ENCODE data around the gene BOC.

BOC gene

DNA sequence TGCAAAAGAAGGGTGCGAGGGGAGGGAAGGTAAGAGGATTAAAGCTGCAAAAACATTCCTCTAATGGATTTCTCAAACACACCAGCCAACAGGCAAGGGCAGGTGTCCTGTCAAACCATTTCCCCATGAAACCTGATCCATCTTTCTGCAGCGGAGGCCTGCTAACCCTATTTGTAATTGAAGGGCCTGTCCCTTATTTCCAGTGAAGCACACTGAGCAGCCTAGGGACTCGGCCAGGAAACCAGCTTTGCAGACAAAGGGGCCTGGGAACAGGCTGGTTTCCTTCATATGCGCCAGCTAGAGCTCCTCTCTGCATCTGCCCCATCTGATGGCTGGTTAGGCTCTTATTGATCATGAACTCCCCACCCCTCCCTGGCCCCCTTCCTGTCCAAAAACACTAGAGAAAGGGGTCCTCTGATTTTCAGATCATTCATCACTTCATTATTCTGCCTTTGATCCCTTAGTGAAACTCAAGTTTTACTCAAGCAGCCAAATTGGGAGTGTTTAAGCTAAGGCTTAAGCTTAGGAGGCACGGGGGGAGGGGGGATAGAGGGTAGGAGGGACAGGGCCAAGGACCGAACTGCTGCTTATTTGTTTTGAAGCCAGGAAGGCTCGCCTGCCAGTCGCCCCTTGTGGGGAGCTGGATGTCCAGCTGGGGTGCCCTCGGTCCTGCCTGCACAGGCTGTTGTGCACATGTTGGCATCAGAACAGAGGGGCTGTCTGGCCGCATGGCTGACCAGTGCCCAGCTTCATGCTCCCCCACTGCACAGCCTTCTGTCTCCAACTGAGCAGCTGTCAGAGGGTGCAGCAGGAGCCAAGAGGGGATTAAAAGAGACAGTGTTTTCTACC, 53.1 kb downstream of the BOC start:
- H3K27ac ChIP-seq: no peak overlapping the region
- no peak for TF ChIP-seq ZFX (IDR thresholded peaks at IDR 0.05)
- TF ChIP-seq, protein P1, sequence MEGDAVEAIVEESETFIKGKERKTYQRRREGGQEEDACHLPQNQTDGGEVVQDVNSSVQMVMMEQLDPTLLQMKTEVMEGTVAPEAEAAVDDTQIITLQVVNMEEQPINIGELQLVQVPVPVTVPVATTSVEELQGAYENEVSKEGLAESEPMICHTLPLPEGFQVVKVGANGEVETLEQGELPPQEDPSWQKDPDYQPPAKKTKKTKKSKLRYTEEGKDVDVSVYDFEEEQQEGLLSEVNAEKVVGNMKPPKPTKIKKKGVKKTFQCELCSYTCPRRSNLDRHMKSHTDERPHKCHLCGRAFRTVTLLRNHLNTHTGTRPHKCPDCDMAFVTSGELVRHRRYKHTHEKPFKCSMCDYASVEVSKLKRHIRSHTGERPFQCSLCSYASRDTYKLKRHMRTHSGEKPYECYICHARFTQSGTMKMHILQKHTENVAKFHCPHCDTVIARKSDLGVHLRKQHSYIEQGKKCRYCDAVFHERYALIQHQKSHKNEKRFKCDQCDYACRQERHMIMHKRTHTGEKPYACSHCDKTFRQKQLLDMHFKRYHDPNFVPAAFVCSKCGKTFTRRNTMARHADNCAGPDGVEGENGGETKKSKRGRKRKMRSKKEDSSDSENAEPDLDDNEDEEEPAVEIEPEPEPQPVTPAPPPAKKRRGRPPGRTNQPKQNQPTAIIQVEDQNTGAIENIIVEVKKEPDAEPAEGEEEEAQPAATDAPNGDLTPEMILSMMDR (conservative IDR thresholded peaks at IDR 0.05): no peak

DNA sequence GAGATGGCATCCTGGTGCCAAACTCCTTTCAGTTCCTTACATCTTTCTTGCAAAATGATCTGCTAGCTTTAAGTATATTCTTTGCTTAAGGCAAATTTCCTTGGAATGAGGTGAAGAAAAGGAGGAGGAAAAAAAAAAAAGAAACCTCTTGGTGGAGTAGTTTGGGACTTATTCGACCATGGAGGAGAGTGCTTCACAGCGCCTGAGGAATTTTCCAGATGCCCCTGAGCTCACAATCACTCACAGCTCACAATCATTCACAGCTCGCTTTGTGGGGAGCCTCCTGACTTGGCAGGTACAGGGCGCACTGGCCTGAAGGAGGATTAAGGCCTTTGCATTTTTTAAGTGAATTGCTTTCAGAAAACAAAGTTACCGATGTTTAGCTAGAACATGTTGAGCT, 53.9 kb downstream of the BOC start:
- no peak overlapping the region for H3K27ac ChIP-seq
- TF ChIP-seq, protein P1 (conservative IDR thresholded peaks at IDR 0.05): no peak
- no peak for TF ChIP-seq ZFX (IDR thresholded peaks at IDR 0.05)

DNA sequence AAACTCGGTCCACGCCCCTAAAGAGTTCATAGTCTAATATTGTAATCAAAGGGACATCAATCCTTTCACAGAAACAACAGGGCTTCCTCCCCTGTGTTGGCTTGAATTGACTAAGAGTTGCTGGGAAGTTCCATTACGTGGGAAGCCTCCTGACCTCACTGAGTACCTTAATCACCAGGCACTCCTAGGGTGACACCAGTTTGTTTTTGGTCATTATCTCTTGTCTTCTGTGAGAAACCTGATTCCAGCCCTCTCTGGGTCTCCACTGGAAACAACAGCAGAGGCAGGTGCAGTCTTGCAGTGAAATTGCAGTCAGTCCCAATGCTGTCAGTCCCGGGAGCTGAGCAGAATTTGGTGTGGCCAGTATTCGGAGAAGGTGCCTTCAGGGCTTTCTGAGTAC, 55.4 kb downstream of the BOC start:
- no peak overlapping the region for H3K27ac ChIP-seq
- no peak for TF ChIP-seq ZFX (IDR thresholded peaks at IDR 0.05)
- TF ChIP-seq, protein P1 (conservative IDR thresholded peaks at IDR 0.05): no peak

DNA sequence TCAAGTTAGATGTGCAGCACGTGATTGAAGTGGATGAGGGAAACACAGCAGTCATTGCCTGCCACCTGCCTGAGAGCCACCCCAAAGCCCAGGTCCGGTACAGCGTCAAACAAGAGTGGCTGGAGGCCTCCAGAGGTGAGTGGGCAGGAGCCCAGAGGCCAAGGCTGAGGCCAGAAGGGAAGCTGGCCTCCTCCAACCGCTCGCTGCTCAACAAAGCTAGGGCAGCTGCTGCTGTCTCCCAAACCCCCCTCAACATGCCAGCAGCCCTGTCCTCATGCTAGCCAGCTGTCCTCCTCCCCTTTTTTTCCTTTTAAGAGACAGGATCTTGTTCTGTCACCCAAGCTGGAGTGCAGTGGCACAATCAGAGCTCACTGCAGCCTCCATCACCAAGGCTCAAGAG, 57.0 kb downstream of the BOC start:
- H3K27ac ChIP-seq: no peak overlapping the region
- TF ChIP-seq ZFX (IDR thresholded peaks at IDR 0.05): no peak
- TF ChIP-seq, protein P1 (conservative IDR thresholded peaks at IDR 0.05): no peak

DNA sequence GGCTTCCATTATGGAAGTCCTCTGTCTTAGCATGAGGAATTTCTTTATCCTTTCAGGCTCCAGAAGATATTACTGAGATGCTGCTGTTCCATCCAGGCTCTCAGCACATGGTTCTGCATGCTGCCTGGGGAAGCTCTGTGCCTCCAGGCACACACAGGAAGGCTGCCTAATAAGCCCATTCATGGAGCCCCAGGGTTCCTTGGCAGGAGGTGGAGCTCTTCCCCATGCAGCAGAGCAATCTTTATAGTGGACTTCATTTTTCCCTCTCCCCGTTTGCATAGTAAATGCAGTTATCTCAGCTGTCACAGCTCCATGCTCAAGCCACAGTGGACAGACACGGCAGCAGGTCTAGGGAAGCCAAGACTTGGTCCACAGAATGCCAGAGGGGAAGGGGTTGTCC, 57.6 kb downstream of the BOC start:
- H3K27ac ChIP-seq: no peak overlapping the region
- TF ChIP-seq, protein P1 (conservative IDR thresholded peaks at IDR 0.05): no peak
- TF ChIP-seq ZFX (IDR thresholded peaks at IDR 0.05): no peak

DNA sequence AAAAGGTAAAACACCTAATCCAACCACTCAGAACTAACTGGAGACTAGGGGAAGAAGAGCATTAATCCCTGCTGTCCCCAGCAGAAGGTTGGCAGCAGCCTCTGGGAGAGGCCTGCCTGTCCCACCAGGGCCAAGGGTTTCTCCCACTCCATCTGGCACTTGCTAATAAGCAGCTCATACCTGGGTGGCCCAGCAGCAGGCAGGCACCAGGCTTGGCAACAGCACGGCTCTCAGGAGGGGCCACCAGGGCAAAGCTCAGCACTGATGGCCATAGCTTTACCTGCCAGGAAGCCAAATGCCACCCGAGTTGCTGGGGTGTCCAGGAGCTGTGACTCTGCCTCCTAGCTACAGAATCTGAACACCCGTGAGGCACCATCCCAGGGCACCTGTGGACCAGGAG, 58.3 kb downstream of the BOC start:
- H3K27ac ChIP-seq: no peak overlapping the region
- TF ChIP-seq ZFX (IDR thresholded peaks at IDR 0.05): no peak

DNA sequence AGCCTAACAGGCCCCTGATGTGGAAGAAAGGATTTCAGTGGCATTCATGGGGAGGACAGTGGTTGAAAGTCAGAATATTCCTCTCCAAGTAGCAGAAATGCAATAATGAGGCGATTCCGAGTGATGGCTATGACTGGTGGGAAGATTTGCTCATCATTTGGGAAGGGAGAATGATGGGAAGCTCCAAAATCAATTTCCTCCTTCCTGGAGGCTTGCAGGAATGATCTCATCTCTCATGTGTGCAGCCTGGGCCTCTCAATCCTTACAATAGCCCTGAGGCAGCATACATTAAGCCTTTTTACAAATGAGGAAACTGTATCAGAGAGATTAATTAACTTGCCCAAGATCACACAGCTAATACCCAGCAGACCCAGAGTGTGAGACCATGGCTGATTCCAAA, 58.7 kb downstream of the BOC start:
- TF ChIP-seq ZFX (IDR thresholded peaks at IDR 0.05): no peak
- TF ChIP-seq, protein P1 (conservative IDR thresholded peaks at IDR 0.05): no peak
- no peak overlapping the region for H3K27ac ChIP-seq

DNA sequence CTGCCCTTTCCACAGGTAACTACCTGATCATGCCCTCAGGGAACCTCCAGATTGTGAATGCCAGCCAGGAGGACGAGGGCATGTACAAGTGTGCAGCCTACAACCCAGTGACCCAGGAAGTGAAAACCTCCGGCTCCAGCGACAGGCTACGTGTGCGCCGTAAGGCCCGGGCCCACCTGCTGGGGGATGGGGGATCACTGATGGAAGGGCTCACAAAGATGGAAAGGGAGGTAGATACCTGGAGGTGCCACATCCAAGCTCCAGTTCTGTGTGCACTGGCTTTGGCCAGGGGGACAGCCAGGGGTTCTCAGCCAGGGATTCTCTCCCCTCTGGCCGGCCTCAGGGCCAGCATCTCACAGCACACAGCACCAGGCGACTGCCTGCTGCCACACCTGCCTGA, 59.4 kb downstream of the BOC start:
- TF ChIP-seq, protein P1 (conservative IDR thresholded peaks at IDR 0.05): no peak
- no peak for TF ChIP-seq ZFX (IDR thresholded peaks at IDR 0.05)
- no peak overlapping the region for H3K27ac ChIP-seq
